Body of pancreas (tissue), 4 donors: ENCODE measurements around the gene CRIM1. TPM values are rescaled to one million over a fixed set of nuclear protein-coding genes. Genes with fewer than 3 reads are reported as not detected.

Source experiments
- ATAC-seq: fragments of 150-250 bp; one replicate; pipeline ENCODE4 v1.9.1; 2016
- DNase-seq, 4 donors: peaks; one replicate each; pipeline ENCODE4 v3.0.0-alpha.2; 2019
- H3K27ac ChIP-seq, 4 donors: fragments of 200-600 bp; sonication (generic); 1 replicate in 3 of 4; 2 replicates in 1 of 4; pipeline versions ENCODE4 v1.5.1 to v1.6.1; 2016 to 2019; ENCODE audit warnings: mild to moderate bottlenecking in 1 of 4, mixed read lengths in 1 of 4, moderate library complexity in 1 of 4
- H3K27me3 ChIP-seq, 2 donors: fragments of 200-600 bp; sonication (generic); one replicate each; pipeline ENCODE4 v1.6.0; 2016; ENCODE audit warnings: mild to moderate bottlenecking in 1 of 2
- H3K36me3 ChIP-seq, 2 donors: fragments of 200-600 bp; sonication (generic); replicated peaks in 1 of 2; 2 replicates each; pipeline ENCODE4 v1.5.1; 2016; ENCODE audit warnings: low read depth in 2 of 2; ENCODE audit not compliant: insufficient read depth in 1 of 2
- H3K4me1 ChIP-seq: fragments of 200-600 bp; sonication (generic); one replicate; pipeline ENCODE4 v1.6.0; 2016
- H3K4me3 ChIP-seq, 2 donors: fragments of 200-600 bp; sonication (generic); 1 replicate in 1 of 2; 2 replicates in 1 of 2; pipeline ENCODE4 v1.5.1; 2016 to 2019
- H3K9me3 ChIP-seq, 3 donors: fragments of 200-600 bp; sonication (generic); 1 replicate in 2 of 3; 2 replicates in 1 of 3; pipeline ENCODE4 v1.5.1; 2016
- POLR2A ChIP-seq, 3 donors: fragments of 450-650 bp; IDR thresholded peaks; one replicate each; pipeline ENCODE4 v1.6.1; 2016; ENCODE audit warnings: antibody characterized with exemption in 3 of 3, mild to moderate bottlenecking in 2 of 3
- WGBS, 2 donors: methylation state at CpG; one replicate each; pipeline ENCODE4 v1.1.5; 2017; 5-methylcytosine and 5-hydroxymethylcytosine counted together
- intact Hi-C: fragments of 100-400 bp; cut with DNase I; formaldehyde crosslinking; loops from one replicate; pipeline ENCODE4 v1.15.1; 2023
- total RNA-seq, 2 donors: library from RNA; depleted of rRNA; stranded (reverse); fragments of >200 nt; gene quantifications; one replicate each; pipeline ENCODE4 v1.1.0, GENCODE V29; 2016
- TF ChIP-seq, protein P1 (sequence below), 7 experiments: fragments of 450-650 bp in 4 of 7; fragments of 200-600 bp in 3 of 7; sonication (generic) in 3 of 7; IDR thresholded peaks; one replicate each; pipeline ENCODE4 v1.5.1; 2016 to 2019; ENCODE audit warnings: antibody characterized with exemption in 7 of 7

CRIM1 gene
- total RNA-seq, 2 donors from 2014 or later = 41.5 to 64.6 TPM

DNA sequence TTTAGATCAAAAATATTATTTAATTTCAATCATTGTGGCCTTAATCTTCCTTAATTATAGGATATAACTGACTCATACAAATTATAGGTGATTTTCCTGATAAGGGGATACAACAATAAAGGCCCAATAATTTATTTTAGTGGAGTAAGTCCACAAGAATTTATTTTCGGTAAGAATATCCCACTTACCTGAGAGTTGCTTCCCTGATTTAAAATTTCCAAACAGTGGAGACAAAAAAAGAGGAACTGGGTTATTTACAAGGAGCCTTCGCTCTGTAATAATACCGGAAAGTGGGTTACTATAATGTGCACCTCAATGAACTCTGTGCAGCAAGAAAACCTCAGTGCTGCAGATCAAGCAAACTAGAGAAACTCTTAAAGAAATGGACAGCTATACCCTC is 200.2 kb downstream of the CRIM1 start:
- ATAC-seq = no peak
- Histone ChIP-seq H3K4me3 (no peak overlapping the region), H3K9me3 (no peaks in the 10 kb centered on the region), H3K27ac (no peak overlapping the region), H3K36me3 (peaks cover 0 to 8% of the 10 kb centered on the region in 2 donors), H3K4me1 (no peaks in the 10 kb centered on the region), H3K27me3 (no peaks in the 10 kb centered on the region)
- DNase-seq = no peak
- no peak for TF ChIP-seq POLR2A (IDR thresholded peaks at IDR 0.05)
- TF ChIP-seq, protein P1, sequence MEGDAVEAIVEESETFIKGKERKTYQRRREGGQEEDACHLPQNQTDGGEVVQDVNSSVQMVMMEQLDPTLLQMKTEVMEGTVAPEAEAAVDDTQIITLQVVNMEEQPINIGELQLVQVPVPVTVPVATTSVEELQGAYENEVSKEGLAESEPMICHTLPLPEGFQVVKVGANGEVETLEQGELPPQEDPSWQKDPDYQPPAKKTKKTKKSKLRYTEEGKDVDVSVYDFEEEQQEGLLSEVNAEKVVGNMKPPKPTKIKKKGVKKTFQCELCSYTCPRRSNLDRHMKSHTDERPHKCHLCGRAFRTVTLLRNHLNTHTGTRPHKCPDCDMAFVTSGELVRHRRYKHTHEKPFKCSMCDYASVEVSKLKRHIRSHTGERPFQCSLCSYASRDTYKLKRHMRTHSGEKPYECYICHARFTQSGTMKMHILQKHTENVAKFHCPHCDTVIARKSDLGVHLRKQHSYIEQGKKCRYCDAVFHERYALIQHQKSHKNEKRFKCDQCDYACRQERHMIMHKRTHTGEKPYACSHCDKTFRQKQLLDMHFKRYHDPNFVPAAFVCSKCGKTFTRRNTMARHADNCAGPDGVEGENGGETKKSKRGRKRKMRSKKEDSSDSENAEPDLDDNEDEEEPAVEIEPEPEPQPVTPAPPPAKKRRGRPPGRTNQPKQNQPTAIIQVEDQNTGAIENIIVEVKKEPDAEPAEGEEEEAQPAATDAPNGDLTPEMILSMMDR (IDR thresholded peaks at IDR 0.05) = no peak
- intact Hi-C loops = no loop called here
- 94 to 96% methylated on average over 3 of the region's 3 CpGs for WGBS, 2 donors

DNA sequence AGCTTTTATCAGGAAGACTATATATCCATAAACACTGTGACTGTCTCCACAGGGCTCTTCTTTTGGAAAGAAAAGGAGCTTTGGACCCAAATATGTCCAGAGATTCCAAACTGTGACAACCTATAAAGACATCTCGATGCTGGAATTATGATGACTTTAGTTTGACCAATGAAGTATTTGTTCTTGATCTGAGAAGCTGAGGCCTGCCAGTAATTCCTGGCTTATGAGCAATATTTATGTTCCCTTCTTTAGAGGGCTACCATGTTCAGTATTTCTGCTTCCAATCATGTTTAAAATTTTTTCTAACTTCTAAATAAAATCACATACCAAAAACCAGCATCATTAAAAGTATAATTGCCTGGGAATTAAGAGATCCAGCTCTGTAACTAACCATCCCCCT is 201.3 kb downstream of the CRIM1 start:
- intact Hi-C loops = no loop called here
- TF ChIP-seq POLR2A (IDR thresholded peaks at IDR 0.05) = no peak
- TF ChIP-seq, protein P1 (IDR thresholded peaks at IDR 0.05) = no peak
- Histone ChIP-seq H3K9me3 (no peaks in the 10 kb centered on the region), H3K36me3 (peaks cover 0 to 4% of the 10 kb centered on the region in 2 donors), H3K27ac (no peak overlapping the region), H3K27me3 (no peaks in the 10 kb centered on the region), H3K4me1 (no peaks in the 10 kb centered on the region), H3K4me3 (no peak overlapping the region)
- ATAC-seq (no peak), DNase-seq (no peak)
- 88% methylated on average over 1 of the region's 1 CpG for WGBS, 2 donors

DNA sequence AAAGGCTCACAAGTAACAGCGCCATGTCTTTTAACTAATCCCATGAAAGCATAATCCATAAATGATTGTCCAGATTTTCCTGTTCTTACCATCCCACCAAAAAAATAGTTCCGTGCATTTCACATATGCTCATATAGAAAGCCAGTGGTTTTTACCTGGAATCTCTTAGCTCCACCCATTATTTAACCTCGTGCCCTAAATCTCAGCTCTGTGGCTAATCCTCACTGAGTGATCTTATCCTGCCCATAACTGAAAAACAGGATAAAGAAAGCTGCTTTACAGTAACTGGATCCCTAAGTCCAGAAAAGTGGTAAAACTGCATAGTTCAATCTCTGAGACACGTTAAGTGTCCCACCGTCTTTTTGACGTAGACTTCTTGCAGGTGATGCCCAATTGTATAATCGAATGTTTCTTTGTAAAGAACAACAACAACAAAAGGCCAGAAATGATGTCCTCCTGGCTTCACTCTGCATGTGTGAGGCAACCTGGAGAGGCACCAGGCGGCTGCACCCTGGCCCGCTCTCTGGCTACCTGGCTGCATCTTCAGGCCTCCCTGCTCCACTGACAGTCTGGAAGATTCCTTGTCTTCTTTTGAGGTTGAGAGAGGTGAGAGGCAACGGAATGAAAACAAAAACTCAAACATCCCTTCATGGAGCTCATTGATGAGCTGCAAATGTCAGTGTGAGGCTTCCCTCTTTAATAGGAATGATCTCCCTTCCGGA is 203.8 kb downstream of the CRIM1 start:
- Histone ChIP-seq H3K9me3 (no peaks in the 10 kb centered on the region), H3K36me3 (peaks cover 0 to 2% of the 10 kb centered on the region in 2 donors), H3K27me3 (no peaks in the 10 kb centered on the region), H3K4me3 (no peak overlapping the region), H3K4me1 (peaks cover 9% of the 10 kb centered on the region), H3K27ac (no peak overlapping the region)
- no peak for ATAC-seq
- no peak for DNase-seq
- TF ChIP-seq, protein P1 (IDR thresholded peaks at IDR 0.05) = no peak
- TF ChIP-seq POLR2A (IDR thresholded peaks at IDR 0.05) = no peak
- WGBS, 2 donors = 90% methylated on average over 11 of the region's 11 CpGs
- intact Hi-C loops = no loop called here

DNA sequence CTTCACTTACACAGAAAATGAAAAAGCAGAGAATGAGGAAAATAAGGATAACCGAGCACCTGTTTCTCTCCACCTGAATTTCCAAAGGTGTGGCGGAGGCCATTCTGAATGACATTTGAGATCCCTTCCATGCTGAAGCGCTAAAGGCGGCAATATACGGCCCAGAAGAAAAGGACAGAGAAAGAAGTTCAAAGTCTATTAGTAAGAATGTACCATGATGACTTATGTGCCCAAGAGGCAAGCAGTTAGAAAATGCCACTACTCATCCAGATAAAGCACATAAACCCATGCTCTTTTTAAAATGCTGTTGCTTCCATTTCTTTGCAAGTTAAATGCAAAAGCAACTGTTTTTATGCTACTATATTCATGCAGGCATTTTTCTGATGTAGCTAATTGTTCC is 205.1 kb downstream of the CRIM1 start:
- DNase-seq (no peak), ATAC-seq (no peak)
- no peak for TF ChIP-seq POLR2A (IDR thresholded peaks at IDR 0.05)
- TF ChIP-seq, protein P1 (IDR thresholded peaks at IDR 0.05) = no peak
- Histone ChIP-seq H3K9me3 (no peaks in the 10 kb centered on the region), H3K36me3 (no peaks in the 10 kb centered on the region), H3K4me1 (peaks cover 9% of the 10 kb centered on the region), H3K27ac (no peak overlapping the region), H3K4me3 (no peak overlapping the region), H3K27me3 (no peaks in the 10 kb centered on the region)
- intact Hi-C loops = no loop called here
- WGBS, 2 donors = 93 to 96% methylated on average over 5 of the region's 5 CpGs
